Measurements from ENCODE around the gene TSC22D3.
"Not testable (repeated sequence)": the region's sequence is repeated elsewhere in the genome, so short reads cannot be mapped to it uniquely, and the experiment has no call there.

Gene TSC22D3

DNA sequence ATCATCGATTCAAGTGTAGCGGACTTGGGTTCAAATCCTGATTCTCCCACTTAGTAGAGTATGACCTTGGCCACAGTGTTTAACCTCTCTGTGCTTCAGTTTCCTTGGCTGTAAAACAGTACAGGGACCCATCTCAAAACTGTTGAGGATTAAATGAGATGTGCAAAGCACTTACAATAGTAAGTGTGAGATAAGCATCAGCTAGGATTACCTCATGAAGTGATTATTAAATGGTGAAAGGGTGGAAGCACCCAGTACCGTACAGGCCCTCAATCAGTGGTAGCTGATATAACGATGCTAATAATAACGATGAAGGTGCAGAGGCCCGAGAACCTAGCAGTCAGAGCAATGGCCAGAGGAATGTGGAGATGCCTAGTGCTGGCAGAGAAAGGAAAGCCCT is 102.2 kb downstream of the TSC22D3 start:
- H3K4me2 ChIP-seq (ENCODE audit: low read length) = peak overlapping the region; percentile 40; the same call in 1 of the 2 replicates
- H3K9me2 ChIP-seq (ENCODE audit: low read depth, low read length) = no peaks in the 10 kb centered on the region
- no peaks in the 10 kb centered on the region for H3F3A ChIP-seq (ENCODE audit: insufficient read depth, low read length)
- no peak overlapping the region for H2AFZ ChIP-seq (ENCODE audit: low read length)
- peaks cover 20% of the 10 kb centered on the region for H3K4me1 ChIP-seq (ENCODE audit: insufficient read depth, low read length, severe bottlenecking)
- no peaks in the 10 kb centered on the region for H3K9me3 ChIP-seq (ENCODE audit: low read length)
- TF ChIP-seq EZH2 (IDR thresholded peaks at IDR 0.05; ENCODE audit: borderline replicate concordance, low read length) = no peak
- TF ChIP-seq, protein P1, sequence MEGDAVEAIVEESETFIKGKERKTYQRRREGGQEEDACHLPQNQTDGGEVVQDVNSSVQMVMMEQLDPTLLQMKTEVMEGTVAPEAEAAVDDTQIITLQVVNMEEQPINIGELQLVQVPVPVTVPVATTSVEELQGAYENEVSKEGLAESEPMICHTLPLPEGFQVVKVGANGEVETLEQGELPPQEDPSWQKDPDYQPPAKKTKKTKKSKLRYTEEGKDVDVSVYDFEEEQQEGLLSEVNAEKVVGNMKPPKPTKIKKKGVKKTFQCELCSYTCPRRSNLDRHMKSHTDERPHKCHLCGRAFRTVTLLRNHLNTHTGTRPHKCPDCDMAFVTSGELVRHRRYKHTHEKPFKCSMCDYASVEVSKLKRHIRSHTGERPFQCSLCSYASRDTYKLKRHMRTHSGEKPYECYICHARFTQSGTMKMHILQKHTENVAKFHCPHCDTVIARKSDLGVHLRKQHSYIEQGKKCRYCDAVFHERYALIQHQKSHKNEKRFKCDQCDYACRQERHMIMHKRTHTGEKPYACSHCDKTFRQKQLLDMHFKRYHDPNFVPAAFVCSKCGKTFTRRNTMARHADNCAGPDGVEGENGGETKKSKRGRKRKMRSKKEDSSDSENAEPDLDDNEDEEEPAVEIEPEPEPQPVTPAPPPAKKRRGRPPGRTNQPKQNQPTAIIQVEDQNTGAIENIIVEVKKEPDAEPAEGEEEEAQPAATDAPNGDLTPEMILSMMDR (IDR thresholded peaks at IDR 0.05; ENCODE audit: low read length) = no peak
- H3K27me3 ChIP-seq (ENCODE audit: insufficient read depth, low read length) = no peaks in the 10 kb centered on the region
- no peaks in the 10 kb centered on the region for H3K79me2 ChIP-seq (ENCODE audit: insufficient read depth, low read length)
- H3K4me3 ChIP-seq (ENCODE audit: low read depth, low read length, poor library complexity, severe bottlenecking) = no peak overlapping the region
- no peak overlapping the region; the same call in 1 of the 2 replicates for H3K9ac ChIP-seq (ENCODE audit: low read length)
- H3K27ac ChIP-seq (ENCODE audit: low read depth, low read length, poor library complexity, severe bottlenecking) = peak overlapping the region; percentile 57
- H4K20me1 ChIP-seq (ENCODE audit: insufficient read depth, low read length) = no peaks in the 10 kb centered on the region
- no peaks in the 10 kb centered on the region for H3K36me3 ChIP-seq (ENCODE audit: insufficient read depth, low read length)

- H3K4me3 ChIP-seq (ENCODE audit: low read depth, low read length, poor library complexity, severe bottlenecking) = no peak overlapping the region
- no peak overlapping the region for H2AFZ ChIP-seq (ENCODE audit: low read length)
- no peaks in the 10 kb centered on the region for H3K79me2 ChIP-seq (ENCODE audit: insufficient read depth, low read length)
- H3K9ac ChIP-seq (ENCODE audit: low read length) = no peak overlapping the region; the same call in 1 of the 2 replicates
- H4K20me1 ChIP-seq (ENCODE audit: insufficient read depth, low read length) = no peaks in the 10 kb centered on the region
- H3K4me1 ChIP-seq (ENCODE audit: insufficient read depth, low read length, severe bottlenecking) = peaks cover 20% of the 10 kb centered on the region
- no peak for TF ChIP-seq EZH2 (IDR thresholded peaks at IDR 0.05; ENCODE audit: borderline replicate concordance, low read length)
- TF ChIP-seq, protein P1 (IDR thresholded peaks at IDR 0.05; ENCODE audit: low read length) = peak; percentile 51
- H3F3A ChIP-seq (ENCODE audit: insufficient read depth, low read length) = no peaks in the 10 kb centered on the region
- no peaks in the 10 kb centered on the region for H3K9me2 ChIP-seq (ENCODE audit: low read depth, low read length)
- no peaks in the 10 kb centered on the region for H3K36me3 ChIP-seq (ENCODE audit: insufficient read depth, low read length)
- H3K4me2 ChIP-seq (ENCODE audit: low read length) = peak overlapping the region; percentile 40; the same call in 1 of the 2 replicates
- H3K27ac ChIP-seq (ENCODE audit: low read depth, low read length, poor library complexity, severe bottlenecking) = peak overlapping the region; percentile 57
- H3K9me3 ChIP-seq (ENCODE audit: low read length) = no peaks in the 10 kb centered on the region
- H3K27me3 ChIP-seq (ENCODE audit: insufficient read depth, low read length) = no peaks in the 10 kb centered on the region
Observed at GRCh38 chrX:107672955-107673378, 102.6 kb downstream of the TSC22D3 start.

GRCh38 chrX:107671256-107671655 is 104.3 kb downstream of the TSC22D3 start:
- not testable (repeated sequence) for H2AFZ ChIP-seq (ENCODE audit: low read length); H3K27me3 ChIP-seq (ENCODE audit: insufficient read depth, low read length); H3K79me2 ChIP-seq (ENCODE audit: insufficient read depth, low read length); H3K27ac ChIP-seq (ENCODE audit: low read depth, low read length, poor library complexity, severe bottlenecking); H3K36me3 ChIP-seq (ENCODE audit: insufficient read depth, low read length); H3K9ac ChIP-seq (ENCODE audit: low read length); H3K9me2 ChIP-seq (ENCODE audit: low read depth, low read length); H3F3A ChIP-seq (ENCODE audit: insufficient read depth, low read length); H3K4me3 ChIP-seq (ENCODE audit: low read depth, low read length, poor library complexity, severe bottlenecking); H3K9me3 ChIP-seq (ENCODE audit: low read length); H3K4me2 ChIP-seq (ENCODE audit: low read length); H4K20me1 ChIP-seq (ENCODE audit: insufficient read depth, low read length)
- H3K4me1 ChIP-seq (ENCODE audit: insufficient read depth, low read length, severe bottlenecking) = peaks cover 20% of the 10 kb centered on the region

DNA sequence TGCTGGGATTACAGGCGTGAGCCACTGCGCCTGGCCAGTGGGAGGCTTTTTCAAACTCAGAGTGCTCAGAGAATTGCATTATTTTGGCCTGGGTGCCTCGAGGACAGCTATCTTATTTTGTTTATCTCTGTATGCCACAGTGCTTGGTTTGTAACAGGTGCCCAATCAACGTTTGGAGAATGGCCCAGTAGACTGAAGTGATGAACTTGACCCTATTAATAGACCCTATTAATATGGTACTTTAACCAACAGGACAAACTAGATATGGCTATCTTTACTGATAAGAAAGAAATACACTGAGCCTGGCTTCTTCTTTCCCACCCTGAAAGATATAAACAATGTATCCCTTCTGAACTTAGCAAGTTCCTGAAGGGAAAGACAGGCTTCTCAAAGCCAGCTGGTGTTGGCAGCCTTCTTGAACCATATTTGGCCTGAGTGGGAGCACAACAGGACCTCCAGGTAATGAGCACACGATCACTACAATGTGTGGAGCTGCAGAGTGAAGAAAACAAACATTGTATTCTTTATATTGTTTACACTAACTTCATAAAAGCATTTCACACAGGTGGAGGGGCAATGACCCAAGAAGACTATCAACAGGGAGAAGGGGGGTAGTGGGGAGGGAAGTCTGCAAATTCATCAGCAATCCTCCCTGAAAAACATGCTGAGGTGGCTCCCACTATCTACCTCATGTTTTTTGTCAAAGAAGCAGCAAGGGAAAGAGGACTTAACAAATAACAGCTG is 105.5 kb downstream of the TSC22D3 start:
- Histone ChIP-seq H3K9me3 (ENCODE audit: low read length) (no peaks in the 10 kb centered on the region), H3K4me3 (ENCODE audit: low read depth, low read length, poor library complexity, severe bottlenecking) (no peak overlapping the region), H3K36me3 (ENCODE audit: insufficient read depth, low read length) (no peaks in the 10 kb centered on the region), H3K27me3 (ENCODE audit: insufficient read depth, low read length) (no peaks in the 10 kb centered on the region), H3K79me2 (ENCODE audit: insufficient read depth, low read length) (no peaks in the 10 kb centered on the region), H3K27ac (ENCODE audit: low read depth, low read length, poor library complexity, severe bottlenecking) (no peak overlapping the region), H3K4me2 (ENCODE audit: low read length) (no peak overlapping the region), H3F3A (ENCODE audit: insufficient read depth, low read length) (no peaks in the 10 kb centered on the region), H2AFZ (ENCODE audit: low read length) (no peak overlapping the region), H3K4me1 (ENCODE audit: insufficient read depth, low read length, severe bottlenecking) (peaks cover 20% of the 10 kb centered on the region), H4K20me1 (ENCODE audit: insufficient read depth, low read length) (no peaks in the 10 kb centered on the region), H3K9me2 (ENCODE audit: low read depth, low read length) (no peaks in the 10 kb centered on the region), H3K9ac (ENCODE audit: low read length) (no peak overlapping the region)
- TF ChIP-seq, protein P1 (IDR thresholded peaks at IDR 0.05; ENCODE audit: low read length) = no peak
- no peak for TF ChIP-seq EZH2 (IDR thresholded peaks at IDR 0.05; ENCODE audit: borderline replicate concordance, low read length)

Measured in OCI-LY1 (cell line).